NCI-H2196 treated with DMSO at 0.1 percent for 48 hours (cell line): ENCODE data around the gene NLRP9.
"Not testable (repeated sequence)": the region's sequence is repeated elsewhere in the genome, so short reads cannot be mapped to it uniquely, and the experiment has no call there.

Source experiments
- DNase-seq: peaks from one replicate; lab custom pipeline; 2025; ENCODE audit not compliant: unreplicated experiment; lab: John Stamatoyannopoulos, UW

The NLRP9 gene

DNA sequence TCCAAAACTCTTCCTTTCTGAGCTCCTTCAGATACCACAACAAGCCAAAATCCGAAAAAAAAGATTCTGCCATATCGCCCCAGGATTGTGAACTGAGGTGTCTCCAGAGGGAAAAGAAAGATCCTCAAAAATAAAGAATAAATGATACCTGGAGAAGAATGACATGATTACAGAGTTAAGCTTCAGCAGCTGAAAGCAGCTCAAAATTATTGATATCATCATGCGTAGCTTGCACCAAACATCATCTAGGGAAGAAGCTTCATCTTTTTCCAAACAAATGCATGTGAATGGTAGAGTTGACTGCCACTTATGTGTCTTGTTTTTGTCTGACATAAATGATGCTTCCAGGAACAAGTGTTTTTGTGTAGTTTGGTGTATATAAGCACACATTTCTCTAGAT is at the start of gene NLRP9:
TSS of gene NLRP9 (minus strand) at position 101 of the 400 bp plus-strand sequence. CDS start at position 73, 28 bp downstream.
- DNase-seq: no peak

DNA sequence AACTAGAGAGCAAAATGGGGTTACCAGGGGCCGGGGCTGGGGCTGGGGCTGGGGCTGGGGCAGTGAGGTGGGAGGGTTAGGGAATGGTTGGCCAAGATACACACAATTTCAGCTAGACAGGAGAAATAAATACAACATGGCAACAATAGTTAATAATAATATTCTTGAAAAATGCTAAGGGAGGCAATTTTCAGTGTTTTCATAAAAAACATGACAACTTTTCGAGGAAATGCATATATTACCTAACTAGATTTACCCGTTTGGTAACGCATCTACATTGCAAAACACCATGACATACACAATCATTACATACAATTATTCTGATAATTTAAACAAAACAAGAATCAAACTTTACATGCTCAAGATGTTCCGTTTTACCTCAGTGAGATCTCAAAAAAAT is 42.9 kb upstream of the NLRP9 start:
- DNase-seq: no peak

DNA sequence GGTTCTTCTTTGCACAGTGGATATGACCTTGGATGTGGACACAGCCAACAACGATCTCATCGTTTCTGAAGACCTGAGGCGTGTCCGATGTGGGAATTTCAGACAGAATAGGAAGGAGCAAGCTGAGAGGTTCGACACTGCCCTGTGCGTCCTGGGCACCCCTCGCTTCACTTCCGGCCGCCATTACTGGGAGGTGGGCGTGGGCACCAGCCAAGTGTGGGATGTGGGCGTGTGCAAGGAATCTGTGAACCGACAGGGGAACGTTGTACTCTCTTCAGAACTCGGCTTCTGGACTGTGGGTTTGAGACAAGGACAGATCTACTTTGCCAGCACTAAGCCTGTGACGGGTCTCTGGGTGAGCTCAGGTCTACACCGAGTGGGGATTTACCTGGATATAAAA is 40.1 kb upstream of the NLRP9 start:
- DNase-seq: no peak

DNA sequence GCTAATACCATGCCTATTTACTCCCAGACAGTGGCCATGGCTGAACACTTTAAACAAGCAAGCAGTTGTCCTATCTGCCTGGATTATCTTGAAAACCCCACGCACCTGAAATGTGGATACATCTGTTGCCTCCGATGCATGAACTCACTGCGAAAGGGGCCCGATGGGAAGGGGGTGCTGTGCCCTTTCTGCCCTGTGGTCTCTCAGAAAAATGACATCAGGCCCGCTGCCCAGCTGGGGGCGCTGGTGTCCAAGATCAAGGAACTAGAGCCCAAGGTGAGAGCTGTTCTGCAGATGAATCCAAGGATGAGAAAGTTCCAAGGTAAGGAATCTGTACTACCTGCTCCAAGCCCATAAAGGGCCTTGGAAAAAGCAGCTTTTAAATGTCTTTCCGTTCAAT is 39.3 kb upstream of the NLRP9 start:
- no peak for DNase-seq

GRCh38 chr19:55769632-55770031 is 31.4 kb upstream of the NLRP9 start:
- not testable (repeated sequence) for DNase-seq

DNA sequence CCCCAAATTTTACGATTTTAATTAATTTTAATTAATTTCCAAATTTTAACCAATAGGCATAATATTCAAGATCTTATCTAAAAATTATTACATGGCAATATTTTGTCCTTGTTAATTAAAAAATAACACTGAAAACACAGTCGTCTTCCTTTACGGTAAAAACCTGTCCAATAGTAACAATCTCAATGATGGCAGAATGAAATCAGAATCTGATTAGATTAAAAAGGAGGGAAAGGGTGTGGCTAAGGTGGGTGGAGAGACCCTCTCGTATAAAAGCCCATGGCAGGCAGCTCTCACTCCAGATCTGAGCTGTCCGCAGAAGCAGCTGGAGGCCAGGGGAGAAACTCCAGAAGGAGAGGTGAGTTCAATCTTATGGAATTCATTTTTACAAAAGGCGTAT is 30.6 kb upstream of the NLRP9 start, which contains the start of gene RFPL4AL1:
TSS of gene RFPL4AL1 (plus strand) at position 301 of the 400 bp plus-strand sequence. CDS start 2,687 bp downstream, outside the sequence.
- not testable (repeated sequence) for DNase-seq

DNA sequence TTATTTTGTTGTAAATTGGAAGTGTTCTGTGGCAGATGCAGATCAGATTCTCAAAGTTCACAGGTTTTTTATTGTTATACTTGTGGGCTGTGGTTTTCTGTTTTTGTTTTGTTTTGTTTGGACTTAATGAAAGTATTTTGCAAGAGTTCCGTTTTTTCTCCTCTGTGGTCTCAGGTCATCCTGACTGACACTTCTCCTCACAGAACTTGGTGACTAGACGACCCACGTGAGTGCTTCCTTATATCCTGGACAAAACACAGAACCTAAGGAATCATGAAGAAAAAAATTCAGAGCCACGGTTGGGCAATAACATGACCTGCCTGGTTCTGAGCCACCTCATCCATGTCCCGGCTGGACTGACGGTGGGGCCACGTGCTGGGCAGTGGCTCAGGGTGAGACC is 28.3 kb upstream of the NLRP9 start:
- DNase-seq: no peak

DNA sequence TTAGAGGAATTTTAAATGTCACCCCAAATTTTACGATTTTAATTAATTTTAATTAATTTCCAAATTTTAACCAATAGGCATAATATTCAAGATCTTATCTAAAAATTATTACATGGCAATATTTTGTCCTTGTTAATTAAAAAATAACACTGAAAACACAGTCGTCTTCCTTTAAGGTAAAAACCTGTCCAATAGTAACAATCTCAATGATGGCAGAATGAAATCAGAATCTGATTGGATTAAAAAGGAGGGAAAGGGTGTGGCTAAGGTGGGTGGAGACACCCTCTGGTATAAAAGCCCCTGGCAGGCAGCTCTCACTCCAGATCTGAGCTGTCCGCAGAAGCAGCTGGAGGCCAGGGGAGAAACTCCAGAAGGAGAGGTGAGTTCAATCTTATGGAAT is 20.6 kb upstream of the NLRP9 start, which contains the start of gene RFPL4A:
TSS of gene RFPL4A (plus strand) at position 301 of the 400 bp plus-strand sequence. CDS start 2,704 bp downstream, outside the sequence.
- not testable (repeated sequence) for DNase-seq

- DNase-seq: not testable (repeated sequence)
Observed at GRCh38 chr19:55756808-55757207, 18.6 kb upstream of the NLRP9 start.

DNA sequence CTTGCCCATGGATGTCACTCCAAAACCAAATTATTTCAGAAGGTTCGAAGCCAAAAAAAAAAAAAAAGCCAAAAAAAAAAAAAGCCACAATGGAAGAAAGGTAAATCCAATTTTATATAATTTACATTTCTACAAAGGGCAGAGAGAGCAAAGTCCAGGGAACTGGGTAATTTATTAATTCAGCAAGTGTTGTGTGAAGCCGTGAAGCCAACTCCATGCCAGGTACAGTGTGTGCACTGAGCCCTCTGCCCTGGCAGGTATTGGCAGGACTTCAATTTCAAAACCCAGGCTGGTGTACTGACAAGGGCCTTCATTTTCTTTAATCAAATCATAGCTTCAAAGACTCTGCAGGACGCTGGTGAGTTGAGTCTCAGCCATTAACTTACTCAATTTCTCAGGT is 15.2 kb upstream of the NLRP9 start:
- DNase-seq: no peak

DNA sequence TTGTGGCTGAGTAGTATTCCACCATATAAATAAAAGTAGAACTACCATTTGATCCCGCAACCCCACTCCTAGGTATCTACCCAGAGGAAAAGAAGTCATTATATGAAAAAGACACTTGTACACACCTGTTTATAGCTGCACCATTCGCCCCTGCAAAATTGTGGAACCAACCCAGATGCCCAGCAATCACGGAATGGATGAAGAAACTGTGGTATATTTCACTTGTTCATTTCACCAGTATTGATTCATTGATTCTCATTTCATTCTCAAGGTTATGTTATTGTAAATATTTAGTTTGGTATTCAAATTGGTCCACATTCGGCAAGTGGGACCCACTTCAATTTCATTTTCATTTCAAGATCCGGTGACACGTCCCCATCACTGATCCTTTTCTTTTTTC is 12.5 kb upstream of the NLRP9 start:
- no peak for DNase-seq

- DNase-seq: not testable (repeated sequence)
Observed at GRCh38 chr19:55730378-55730777, 7.8 kb downstream of the NLRP9 start.

GRCh38 chr19:55723491-55723890 is 14.7 kb downstream of the NLRP9 start:
- no peak for DNase-seq

GRCh38 chr19:55720801-55721200 is 17.4 kb downstream of the NLRP9 start:
- no peak for DNase-seq

DNA sequence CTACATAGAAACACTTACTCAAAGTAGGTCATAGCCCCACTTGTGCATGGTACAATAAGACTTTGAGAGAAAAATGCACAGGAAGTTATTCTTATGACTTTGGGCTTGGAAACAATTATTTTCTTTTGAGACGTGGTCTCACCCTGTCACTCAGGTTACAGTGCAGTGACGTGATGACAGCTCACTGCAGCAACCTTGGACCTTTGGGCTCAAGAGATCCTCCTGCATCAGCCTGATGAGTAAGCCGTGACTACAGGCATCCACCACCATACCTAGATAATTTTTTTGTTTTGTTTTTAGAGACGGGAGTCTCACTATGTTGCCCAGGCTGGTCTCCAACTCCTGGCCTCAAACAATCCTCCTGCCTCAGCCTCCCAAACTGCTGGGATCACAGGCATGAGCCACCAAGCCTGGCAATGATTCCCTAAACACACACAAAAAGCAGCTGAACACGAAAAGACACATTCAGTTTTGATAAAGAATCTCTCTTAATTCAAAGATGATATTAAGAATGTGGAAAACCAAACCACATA is 17.9 kb downstream of the NLRP9 start:
- no peak for DNase-seq

GRCh38 chr19:55717879-55718711 is 20.1 kb downstream of the NLRP9 start:
- not testable (repeated sequence) for DNase-seq

- DNase-seq: no peak
Observed at GRCh38 chr19:55717251-55717650, 21.0 kb downstream of the NLRP9 start.

GRCh38 chr19:55716531-55716930 is 21.7 kb downstream of the NLRP9 start:
- DNase-seq: no peak

DNA sequence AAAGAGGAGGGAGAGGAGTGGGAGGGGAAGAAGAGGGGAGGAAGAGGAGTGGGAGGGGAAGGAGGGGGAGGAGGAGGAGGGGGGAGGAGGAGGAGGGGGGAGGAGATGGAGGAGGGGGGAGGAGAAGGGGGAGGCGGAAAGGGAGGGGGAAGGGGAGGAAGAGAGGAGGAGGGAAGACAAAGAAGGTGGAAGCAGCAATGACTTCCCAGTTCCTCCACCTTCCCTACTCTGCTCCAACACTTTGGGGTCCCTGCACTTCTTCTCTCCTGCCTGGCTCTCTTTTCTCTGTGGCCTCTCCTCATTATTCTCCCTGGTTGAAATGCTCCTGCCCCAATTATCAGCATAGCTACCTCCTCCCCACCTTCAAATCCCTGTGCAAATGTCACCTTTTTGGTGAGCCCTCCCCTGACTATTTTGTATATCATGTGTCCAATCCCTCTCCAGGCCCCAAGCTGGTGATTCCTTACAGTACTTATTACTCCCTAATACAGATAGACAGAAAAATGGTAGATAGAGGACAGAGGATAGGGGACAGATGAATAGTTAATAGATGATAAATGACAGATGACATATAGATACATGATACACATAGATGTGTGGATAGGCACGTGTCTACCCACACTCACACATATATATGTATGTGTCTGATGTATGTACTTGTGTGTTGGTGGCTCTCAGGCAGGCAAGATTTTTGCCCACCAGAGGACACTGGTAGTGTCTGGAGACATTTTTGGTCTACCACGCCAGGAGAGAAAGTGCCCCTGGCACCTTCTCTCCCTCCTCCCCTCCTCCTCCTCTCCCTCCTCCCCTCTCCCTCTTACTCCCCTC is 25.2 kb downstream of the NLRP9 start:
- DNase-seq: no peak

- DNase-seq: no peak
Observed at GRCh38 chr19:55711719-55712118, 26.5 kb downstream of the NLRP9 start.

DNA sequence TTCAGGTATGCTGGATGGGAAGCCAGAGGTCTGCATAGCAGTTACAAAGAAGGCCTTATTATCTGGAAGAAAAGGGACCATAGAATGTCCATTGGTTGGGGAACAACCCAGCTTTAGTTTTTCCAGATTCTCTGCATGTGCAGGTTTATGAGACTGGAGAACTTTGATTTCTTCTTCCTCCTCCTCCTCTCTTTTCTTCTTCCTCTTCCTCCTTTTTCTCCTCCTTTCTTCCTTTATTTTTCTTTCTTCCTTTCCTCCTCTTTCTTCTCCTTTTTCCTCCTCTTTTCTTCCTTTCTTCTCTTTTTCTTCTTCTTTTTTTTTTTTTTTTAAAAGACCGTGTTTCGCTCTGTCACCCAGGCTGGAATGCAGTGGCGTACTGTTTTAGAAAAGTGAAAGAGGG is 32.2 kb downstream of the NLRP9 start:
- DNase-seq: no peak
